HG03469 (cell line): ENCODE results near the gene USP48.
"Not testable (repeated sequence)": the region's sequence is repeated elsewhere in the genome, so short reads cannot be mapped to it uniquely, and the experiment has no call there.

Source experiments
- ATAC-seq: cut with Tn5 transposase; IDR thresholded peaks from one replicate; pipeline ENCODE4 v1.9.1; 2021; ENCODE audit warnings: mild to moderate bottlenecking, moderate library complexity, moderate number of reproducible peaks; ENCODE audit not compliant: unreplicated experiment

USP48 gene

GRCh38 chr1:21782868-21783678 lies at the start of gene USP48:
TSS of gene USP48 (minus strand) at chr1:21783149. CDS start at chr1:21782957, 192 bp downstream.
- peak; percentile 37 for ATAC-seq

GRCh38 chr1:21831454-21831970 lies 48.6 kb upstream of the USP48 start:
- ATAC-seq: no peak

- ATAC-seq: no peak
Observed at GRCh38 chr1:21830792-21831453, 48.0 kb upstream of the USP48 start.

DNA sequence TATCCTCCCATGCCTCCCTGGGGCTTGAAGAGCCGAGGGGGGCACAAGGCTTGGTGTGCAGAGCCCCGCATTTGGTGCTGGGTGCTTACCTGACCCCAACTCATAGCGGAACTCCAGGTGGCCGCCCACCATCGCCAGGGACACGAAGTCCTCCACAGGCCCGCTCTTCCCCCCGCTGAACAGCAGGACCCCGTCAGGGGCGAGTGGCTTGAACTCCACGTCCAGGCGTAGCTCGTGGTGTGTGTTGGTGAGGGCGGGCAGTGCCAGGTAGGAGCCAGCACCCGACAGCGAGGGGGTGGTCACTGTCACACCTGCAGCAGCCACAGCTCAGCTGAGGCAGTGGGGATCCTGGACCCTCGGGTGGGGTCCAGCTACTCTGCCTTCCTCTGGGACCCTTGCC lies 46.3 kb upstream of the USP48 start:
- ATAC-seq: no peak

- ATAC-seq: no peak
Observed at GRCh38 chr1:21828506-21829210, 45.7 kb upstream of the USP48 start.

GRCh38 chr1:21828075-21828474 lies 45.1 kb upstream of the USP48 start:
- ATAC-seq: no peak

- ATAC-seq: no peak
Observed at GRCh38 chr1:21827141-21827679, 44.3 kb upstream of the USP48 start.

GRCh38 chr1:21826694-21827093 lies 43.7 kb upstream of the USP48 start:
- not testable (repeated sequence) for ATAC-seq

GRCh38 chr1:21825393-21825792 lies 42.4 kb upstream of the USP48 start:
- no peak for ATAC-seq

- no peak for ATAC-seq
Observed at GRCh38 chr1:21824926-21825325, 42.0 kb upstream of the USP48 start.

DNA sequence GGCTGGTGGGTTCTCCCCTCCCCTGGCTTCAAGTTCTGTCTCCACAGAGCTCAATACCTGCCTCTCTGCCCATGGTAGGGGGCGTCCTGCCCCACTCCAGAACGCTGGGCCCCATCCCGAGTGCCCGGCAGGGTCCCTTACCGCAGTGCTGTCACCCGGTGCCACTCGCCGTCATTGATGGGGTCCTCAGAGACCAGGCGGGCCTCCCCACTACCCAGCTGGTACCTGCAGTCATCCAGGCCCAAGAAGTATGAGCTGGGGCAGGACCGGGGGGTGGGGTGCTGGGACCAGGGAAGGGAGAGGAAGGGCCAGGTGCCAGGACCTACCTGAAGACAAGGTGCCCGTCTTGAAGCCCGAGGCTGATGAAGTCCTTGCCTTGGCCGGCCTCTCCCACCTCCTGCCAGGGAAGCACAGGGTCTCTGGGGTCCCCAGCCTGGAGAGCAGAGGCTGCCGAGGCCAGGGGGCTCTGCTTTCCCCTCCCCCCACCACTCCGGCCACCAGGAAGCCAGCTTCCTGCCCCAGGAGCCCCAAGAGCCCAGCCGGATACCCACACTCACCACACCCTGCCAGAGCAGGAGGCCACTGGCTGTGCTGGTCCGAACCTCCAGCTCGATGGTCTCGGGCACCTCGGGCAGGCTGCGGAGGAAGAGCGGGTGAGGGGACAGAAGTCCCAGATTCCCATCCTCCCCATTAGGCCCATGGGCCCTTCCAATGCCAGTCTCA lies 41.2 kb upstream of the USP48 start:
- no peak for ATAC-seq

GRCh38 chr1:21823206-21823979 lies 40.4 kb upstream of the USP48 start:
- ATAC-seq: no peak

DNA sequence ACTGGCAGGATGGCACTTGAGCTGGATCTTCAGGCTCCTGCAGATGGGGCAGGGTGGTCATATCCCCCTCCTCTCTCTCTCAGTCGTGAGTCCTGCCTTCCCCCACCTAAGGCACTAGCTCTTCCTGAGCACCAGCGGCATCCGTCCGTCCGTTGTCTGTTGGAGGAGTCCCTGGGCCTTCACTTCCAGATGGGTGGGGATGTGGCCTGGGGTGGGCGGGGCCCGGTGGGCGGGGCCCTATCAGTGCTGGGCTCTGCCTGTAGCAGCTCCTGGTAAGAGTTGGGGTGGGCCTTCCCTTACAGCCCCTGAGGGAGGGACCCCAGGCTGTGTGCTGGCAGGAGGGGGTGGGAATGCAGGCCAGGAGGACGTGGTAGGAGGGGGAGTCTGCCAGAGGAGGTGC lies 39.4 kb upstream of the USP48 start:
- no peak for ATAC-seq

DNA sequence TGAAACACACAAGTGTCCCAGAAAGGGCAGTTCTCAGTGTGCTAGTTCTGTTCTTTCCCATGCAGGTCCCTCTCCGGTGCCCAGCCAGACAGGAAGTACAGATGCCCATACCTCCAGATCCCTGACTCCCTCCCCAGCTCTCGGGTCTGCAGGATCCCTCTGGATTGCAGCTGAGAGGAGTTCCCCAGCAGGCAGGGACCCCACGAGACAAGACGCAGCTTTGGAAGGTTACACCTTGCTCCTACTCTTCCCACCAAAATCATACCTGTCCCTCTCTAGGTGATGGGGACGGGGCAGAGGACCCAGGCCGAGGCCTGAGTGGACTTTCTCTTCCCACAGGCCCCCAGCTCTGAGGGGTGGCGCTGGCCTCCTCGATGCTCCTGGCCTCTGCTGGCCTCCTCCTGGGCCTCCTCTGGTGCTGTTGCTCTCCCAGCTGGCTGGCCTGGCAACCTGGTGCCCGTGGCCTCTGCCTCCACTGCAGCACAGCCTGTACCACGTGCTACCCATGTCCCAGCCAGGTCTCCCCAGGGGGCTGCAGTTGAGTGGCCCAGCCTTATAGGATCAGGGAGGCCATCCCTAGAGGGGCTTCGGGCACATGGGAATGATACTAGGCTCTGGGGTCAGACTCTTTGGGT lies 38.6 kb upstream of the USP48 start:
- no peak for ATAC-seq

DNA sequence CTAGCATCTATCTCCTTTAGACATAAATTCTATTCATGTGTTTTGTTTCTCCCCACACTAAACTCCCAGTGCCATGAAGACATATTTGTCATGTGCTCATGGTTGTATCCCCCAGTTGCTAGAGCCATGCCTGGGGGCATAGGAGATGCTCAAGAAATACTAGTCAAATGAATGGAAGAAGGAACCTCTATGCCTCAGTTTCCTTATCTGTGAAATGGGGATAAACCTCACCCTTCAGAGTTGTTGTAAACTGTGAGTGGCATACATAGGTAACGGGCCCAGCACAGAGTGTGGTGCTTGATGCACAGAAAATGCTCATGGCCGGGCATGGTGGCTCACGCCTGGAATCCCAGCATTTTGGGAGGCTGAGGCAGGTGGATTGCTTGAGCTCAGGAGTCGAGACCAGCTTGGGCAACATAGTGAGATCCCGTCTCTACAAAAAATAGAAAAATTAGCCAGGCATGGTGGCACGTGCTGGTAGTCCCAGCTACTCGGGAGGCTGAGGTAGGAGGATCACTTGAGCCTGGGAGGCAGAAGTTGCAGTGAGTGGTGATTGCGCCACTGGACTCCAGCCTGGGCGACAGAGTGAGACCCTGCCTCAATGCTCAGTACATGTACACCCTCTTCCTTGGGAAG lies 37.8 kb upstream of the USP48 start:
- no peak for ATAC-seq

DNA sequence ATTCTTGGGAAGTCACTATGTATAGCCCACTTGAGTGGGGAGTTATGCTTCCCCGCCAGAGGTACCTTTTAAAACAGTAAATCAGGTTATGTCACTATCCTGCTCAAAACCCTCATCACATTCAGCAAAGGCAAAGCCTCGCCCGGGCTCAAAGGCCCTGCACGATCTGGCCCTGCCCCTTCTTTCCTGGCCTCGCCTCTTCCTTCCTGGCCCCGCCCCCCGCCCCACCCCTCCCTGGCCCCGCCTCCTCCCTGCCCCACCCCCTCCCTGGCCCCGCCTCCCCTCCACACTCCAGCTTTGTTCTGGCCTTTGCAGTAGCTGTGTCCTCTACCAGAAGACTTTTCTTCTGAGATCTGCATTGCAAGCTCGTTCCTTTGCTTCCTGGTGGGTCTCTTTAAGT lies 35.7 kb upstream of the USP48 start:
- ATAC-seq: no peak

DNA sequence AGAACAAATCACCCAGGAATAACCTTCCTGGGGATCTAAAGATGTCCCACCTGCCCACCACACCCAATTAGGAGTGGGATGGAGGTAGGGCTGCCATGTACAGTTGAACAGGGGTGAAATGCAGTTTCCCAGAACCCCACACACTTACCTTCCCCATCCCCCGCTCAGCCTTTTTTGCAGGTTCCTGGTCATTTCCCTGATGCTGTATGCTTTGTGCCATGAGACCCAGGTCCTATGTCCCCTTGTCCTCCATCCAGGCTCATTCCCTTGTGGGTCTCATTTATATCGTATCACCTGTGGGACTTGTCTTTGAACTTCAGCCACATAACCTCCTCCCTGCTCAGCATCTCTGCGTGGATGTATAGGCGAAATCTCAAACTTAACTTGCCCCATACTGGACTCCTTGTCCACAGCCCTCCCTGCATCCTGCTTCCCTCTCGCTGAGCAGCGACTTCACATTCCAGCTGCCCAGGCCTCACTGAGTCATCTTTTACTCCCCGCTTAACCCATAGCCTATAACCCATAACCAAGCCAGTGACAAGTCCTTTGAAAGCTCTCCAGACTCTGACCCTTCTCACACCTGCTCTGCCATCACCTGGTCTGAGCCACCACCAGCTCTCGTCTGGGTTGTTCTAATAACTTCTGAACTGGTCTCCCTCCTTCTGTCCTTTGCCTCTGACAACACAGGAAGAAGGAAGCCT lies 33.8 kb upstream of the USP48 start:
- ATAC-seq: no peak

DNA sequence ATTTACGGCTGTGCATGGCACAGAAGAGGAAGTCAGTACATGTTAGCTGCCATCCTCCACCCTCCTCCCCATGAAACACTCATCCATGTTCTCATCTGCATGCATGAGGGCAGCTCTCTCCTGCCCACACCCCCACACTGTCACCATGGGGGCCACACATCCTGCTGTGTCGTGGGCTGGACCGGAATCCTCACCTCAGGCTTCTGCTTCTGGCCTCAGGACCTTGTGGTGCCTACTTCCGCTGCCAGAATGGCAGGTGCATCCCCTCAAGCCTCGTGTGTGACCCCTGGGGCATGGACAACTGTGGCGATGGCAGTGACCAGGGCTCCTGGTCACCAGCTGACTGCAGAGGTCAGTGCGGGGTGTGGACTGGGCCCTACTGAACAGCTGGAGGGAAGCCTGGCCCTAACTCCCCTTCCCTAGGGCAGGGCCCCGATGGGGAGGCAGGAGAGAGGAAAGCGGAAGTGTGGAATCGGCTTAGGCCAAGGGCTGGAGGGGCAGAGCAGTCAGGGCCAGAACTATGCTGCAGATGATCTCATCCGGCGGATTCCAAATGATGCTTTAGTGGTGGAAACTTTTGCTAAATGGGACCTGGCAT lies 32.9 kb upstream of the USP48 start:
- ATAC-seq: no peak
